HCT116 (cell line): Measurements from ENCODE around the gene MST1R.

Source experiments
- CBX3 ChIP-seq: IDR thresholded peaks from 2 replicates; pipeline ENCODE4 v1.6.1; 2012; ENCODE audit warnings: low read depth
- JUND ChIP-seq: IDR thresholded peaks from 2 replicates; pipeline ENCODE4 v1.6.1; 2012
- POLR2A ChIP-seq: IDR thresholded peaks from 2 replicates; pipeline ENCODE4 v1.7.0; 2011; ENCODE audit warnings: borderline replicate concordance; ENCODE audit not compliant: insufficient read depth, insufficient read length; ENCODE audit errors: extremely low read depth
- SRF ChIP-seq: IDR thresholded peaks from 2 replicates; pipeline ENCODE4 v1.6.1; 2012; ENCODE audit warnings: low read depth
- YY1 ChIP-seq: IDR thresholded peaks from 2 replicates; pipeline ENCODE4 v1.6.1; 2011; ENCODE audit warnings: low read length, low read depth, moderate library complexity, mild to moderate bottlenecking; ENCODE audit not compliant: insufficient replicate concordance; ENCODE audit errors: extremely low read depth
- TF ChIP-seq, protein P1 (sequence below): IDR thresholded peaks from 2 replicates; pipeline ENCODE4 v1.6.1; 2012
- TF ChIP-seq, protein P2 (sequence below): IDR thresholded peaks from 2 replicates; pipeline ENCODE4 v1.6.1; 2012; ENCODE audit warnings: low read depth

GRCh38 chr3:49927798-49928197 lies 24.1 kb upstream of the MST1R start:
- TF ChIP-seq POLR2A (no peak), SRF (no peak), JUND (no peak), CBX3 (no peak), YY1 (no peak)
- TF ChIP-seq, protein P1, sequence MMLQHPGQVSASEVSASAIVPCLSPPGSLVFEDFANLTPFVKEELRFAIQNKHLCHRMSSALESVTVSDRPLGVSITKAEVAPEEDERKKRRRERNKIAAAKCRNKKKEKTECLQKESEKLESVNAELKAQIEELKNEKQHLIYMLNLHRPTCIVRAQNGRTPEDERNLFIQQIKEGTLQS = no peak
- TF ChIP-seq, protein P2, sequence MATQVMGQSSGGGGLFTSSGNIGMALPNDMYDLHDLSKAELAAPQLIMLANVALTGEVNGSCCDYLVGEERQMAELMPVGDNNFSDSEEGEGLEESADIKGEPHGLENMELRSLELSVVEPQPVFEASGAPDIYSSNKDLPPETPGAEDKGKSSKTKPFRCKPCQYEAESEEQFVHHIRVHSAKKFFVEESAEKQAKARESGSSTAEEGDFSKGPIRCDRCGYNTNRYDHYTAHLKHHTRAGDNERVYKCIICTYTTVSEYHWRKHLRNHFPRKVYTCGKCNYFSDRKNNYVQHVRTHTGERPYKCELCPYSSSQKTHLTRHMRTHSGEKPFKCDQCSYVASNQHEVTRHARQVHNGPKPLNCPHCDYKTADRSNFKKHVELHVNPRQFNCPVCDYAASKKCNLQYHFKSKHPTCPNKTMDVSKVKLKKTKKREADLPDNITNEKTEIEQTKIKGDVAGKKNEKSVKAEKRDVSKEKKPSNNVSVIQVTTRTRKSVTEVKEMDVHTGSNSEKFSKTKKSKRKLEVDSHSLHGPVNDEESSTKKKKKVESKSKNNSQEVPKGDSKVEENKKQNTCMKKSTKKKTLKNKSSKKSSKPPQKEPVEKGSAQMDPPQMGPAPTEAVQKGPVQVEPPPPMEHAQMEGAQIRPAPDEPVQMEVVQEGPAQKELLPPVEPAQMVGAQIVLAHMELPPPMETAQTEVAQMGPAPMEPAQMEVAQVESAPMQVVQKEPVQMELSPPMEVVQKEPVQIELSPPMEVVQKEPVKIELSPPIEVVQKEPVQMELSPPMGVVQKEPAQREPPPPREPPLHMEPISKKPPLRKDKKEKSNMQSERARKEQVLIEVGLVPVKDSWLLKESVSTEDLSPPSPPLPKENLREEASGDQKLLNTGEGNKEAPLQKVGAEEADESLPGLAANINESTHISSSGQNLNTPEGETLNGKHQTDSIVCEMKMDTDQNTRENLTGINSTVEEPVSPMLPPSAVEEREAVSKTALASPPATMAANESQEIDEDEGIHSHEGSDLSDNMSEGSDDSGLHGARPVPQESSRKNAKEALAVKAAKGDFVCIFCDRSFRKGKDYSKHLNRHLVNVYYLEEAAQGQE = no peak
